Stimulated activated naive CD8-positive, alpha-beta T cell treated with anti-CD3 and anti-CD28 coated beads, Interleukin-15, Interleukin-2, amounts not matched to agents 100 ng/mL and 50 ng/mL, for 24 hours (primary cell): Measurements from ENCODE around the gene ACACA.

Experiments
- H3K27ac Mint-ChIP-seq: one replicate; pipeline ENCODE4 v1.8.0; 2021; ENCODE audit warnings: mild to moderate bottlenecking, mixed read lengths
- H3K27me3 Mint-ChIP-seq: one replicate; pipeline ENCODE4 v1.8.0; 2021; ENCODE audit warnings: mixed read lengths
- H3K36me3 Mint-ChIP-seq: one replicate; pipeline ENCODE4 v1.8.0; 2021; ENCODE audit warnings: low read depth, mixed read lengths
- H3K4me1 Mint-ChIP-seq: one replicate; pipeline ENCODE4 v1.8.0; 2021; ENCODE audit warnings: low read depth, mixed read lengths
- H3K4me3 Mint-ChIP-seq: one replicate; pipeline ENCODE4 v1.8.0; 2021; ENCODE audit warnings: mild to moderate bottlenecking, mixed read lengths
- H3K9me3 Mint-ChIP-seq: one replicate; pipeline ENCODE4 v1.8.0; 2021; ENCODE audit warnings: mixed read lengths

ACACA gene

DNA sequence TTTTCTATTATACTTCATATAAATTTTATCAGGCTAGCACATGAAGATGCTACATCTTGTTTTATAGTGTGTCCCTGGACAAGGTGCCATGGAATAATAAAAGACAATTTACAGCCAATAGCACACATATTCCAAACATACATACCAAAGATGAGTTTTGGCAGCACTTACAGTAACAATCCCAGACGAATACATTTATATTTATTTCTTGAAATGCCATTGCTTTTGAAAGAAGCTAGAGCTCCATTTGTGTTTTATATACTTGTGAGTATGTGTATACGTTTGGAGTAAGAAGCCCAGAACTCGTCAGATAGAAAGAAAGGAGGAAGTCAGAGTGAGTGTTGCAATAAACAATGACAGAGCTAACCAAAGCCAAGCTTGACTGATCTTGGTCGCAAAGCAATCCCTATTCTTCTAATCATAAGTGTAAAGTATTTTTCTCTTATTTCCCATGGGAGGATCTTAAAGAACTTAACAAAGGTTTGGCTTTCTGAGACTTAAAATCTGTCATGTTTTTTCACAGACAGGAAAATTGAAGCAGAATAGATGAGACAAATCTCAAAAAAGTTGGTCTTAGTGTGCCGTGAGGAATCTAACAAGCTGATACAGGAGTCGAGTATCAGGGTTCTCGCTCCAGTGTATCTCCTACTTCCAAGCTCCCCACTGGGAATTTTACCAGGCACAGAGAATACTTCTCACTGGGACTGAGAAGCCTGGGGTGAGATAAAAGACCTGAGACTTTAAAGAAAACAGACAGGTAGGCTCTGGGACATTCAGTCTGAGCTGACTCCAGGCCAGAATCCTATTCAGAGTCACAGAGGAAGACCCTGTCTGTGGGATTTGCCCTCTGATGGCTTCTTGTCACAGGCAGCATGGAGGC is 282.5 kb downstream of the ACACA start:
- Mint-ChIP-seq H3K36me3 (peaks cover 78% of the 10 kb centered on the region), H3K27ac (no peak overlapping the region), H3K4me3 (no peak overlapping the region), H3K4me1 (no peaks in the 10 kb centered on the region), H3K9me3 (no peaks in the 10 kb centered on the region), H3K27me3 (no peaks in the 10 kb centered on the region)

DNA sequence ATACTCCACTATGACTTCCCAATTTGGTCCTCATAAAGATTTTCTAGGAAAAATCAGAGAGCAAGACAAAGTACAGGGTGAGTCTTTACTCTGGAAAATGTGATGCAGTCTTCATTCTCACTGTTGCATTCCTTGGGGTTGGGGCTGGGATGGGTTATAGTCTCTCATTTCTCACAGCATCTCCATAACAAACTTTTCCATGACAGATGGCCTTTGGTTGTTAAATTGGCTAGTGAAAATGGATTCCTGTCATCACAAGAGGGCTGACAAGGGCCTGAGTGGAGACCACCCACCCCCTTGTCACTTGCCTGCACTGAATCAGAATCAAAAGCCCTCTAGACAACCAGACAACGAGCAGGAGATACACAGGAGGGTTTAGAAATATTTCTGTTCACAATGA is 283.2 kb downstream of the ACACA start:
- Mint-ChIP-seq H3K27ac (no peak overlapping the region), H3K36me3 (peaks cover 76% of the 10 kb centered on the region), H3K4me1 (no peaks in the 10 kb centered on the region), H3K27me3 (no peaks in the 10 kb centered on the region), H3K9me3 (no peaks in the 10 kb centered on the region), H3K4me3 (no peak overlapping the region)

DNA sequence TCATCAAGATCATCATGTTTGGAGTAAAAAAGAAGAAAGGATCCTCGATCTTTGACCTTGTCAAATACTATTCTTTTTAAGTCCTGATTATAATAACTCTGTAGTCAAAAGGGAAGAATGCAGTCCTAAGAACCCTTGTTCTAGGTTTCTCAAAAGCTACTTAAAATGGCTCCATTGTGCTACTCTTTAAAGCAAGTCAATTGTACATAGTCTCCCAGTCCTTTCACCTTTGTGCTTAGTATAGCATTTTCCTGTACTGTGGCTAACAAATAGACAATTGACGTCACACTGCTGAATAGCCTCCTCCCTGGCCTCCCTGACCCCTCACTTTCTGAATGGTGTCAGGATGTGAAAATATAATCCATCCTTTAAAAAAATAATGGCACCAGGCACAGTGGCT is 285.0 kb downstream of the ACACA start:
- Mint-ChIP-seq H3K4me3 (no peak overlapping the region), H3K36me3 (peaks cover 74% of the 10 kb centered on the region), H3K27me3 (no peaks in the 10 kb centered on the region), H3K9me3 (no peaks in the 10 kb centered on the region), H3K4me1 (no peaks in the 10 kb centered on the region), H3K27ac (no peak overlapping the region)

DNA sequence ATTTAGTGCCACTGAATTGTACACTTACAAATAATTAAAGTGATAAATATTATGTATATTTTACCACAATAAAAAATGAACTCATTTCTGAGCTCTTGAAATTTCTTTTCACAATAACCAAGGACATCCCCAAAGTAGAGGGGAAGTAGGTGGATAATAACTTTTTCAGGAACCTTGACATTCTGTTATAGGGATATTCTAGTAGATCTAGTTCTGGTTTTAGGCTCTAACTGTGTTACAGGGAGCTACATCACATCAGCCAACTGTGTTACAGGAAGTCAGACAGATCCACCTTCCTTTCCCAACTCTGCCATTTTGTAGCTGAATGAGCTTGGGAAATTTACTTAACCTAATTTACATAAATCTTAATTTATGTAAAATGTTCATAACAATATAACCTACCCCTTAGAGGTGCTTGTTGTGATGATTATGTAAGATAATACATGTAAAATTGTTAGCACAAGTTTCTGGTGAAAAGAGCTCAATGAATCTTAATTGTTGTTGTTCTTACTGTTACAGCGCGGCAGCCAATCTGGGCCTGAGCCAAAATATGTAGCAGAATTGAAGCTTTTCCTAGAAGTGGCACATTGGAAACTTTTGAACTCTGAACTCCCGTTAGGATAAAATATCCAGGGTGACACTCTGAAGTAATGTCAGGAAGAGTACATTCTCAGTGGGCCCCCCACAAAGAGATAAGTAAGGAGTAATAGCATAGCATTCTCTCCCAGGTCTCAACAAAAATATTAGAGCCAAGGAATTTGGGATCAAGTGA is 288.1 kb downstream of the ACACA start:
- Mint-ChIP-seq H3K4me3 (no peak overlapping the region), H3K9me3 (no peaks in the 10 kb centered on the region), H3K4me1 (no peaks in the 10 kb centered on the region), H3K36me3 (peaks cover 64% of the 10 kb centered on the region), H3K27ac (no peak overlapping the region), H3K27me3 (no peaks in the 10 kb centered on the region)

DNA sequence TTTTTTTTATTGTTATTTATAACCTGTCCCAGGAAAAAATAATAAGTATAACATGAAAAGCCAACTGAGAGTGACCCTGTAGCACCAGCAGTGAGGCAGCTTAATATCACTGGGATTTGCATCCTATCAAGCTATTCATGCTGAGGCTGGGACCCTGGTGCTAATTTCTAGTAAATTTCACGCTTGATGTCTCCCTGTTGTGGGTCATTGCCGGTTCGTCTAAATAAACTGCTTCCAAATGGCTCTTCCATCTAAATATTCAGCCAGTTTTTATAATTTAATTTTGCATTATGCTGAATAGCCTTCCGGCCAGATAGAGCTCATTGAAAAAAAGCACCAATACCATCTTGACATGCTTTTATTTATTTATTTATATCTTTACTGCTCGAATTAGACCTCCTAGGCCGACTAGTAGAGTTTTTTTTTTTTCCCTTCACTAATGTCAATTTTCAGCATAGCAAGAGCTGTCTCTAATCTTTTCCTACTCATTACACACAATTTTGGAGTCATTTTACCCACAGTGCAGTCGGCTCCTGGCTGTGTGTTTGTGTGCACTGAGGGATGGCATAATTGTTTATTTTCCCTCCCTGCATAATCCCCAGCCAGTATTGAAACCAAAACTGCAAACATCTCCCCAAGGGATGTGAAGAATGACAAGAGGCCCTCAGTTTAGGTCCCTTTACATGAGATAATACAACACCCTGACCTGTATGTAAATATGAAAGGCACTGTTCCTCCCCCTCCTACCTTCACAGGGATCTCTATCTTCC is 289.1 kb downstream of the ACACA start:
- peaks cover 62% of the 10 kb centered on the region for H3K36me3 Mint-ChIP-seq

DNA sequence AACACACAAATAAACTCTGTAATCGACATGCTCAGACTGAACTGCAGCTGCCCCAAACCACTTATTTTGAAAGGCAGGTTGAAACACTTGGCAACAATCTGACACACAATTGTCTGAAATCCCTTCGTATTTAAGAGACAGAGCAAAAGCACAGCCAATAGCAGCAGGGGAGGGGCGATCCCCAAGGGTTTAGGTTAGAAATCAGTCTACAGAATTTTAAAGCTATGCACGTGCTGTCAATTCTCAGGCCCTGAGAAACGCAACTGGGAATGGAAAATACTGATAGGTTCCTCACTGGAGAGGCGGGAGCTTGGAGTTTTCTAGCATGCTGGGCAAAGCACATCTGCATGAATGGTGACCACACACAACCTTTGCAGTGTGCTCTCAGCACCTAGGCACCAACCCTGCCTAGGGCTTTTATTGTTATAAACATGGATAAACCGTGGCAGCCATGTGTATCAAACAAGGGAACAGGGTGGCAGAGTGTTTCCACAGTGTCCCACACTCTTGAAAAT is 289.9 kb downstream of the ACACA start:
- Mint-ChIP-seq H3K4me1 (no peaks in the 10 kb centered on the region), H3K4me3 (no peak overlapping the region), H3K36me3 (peaks cover 62% of the 10 kb centered on the region), H3K27ac (no peak overlapping the region), H3K27me3 (no peaks in the 10 kb centered on the region), H3K9me3 (no peaks in the 10 kb centered on the region)

More for the DNA sequence above, 289.1 kb downstream of the ACACA start:
- Mint-ChIP-seq H3K27me3 (no peaks in the 10 kb centered on the region), H3K9me3 (no peaks in the 10 kb centered on the region), H3K27ac (no peak overlapping the region), H3K4me3 (no peak overlapping the region), H3K4me1 (no peaks in the 10 kb centered on the region)

DNA sequence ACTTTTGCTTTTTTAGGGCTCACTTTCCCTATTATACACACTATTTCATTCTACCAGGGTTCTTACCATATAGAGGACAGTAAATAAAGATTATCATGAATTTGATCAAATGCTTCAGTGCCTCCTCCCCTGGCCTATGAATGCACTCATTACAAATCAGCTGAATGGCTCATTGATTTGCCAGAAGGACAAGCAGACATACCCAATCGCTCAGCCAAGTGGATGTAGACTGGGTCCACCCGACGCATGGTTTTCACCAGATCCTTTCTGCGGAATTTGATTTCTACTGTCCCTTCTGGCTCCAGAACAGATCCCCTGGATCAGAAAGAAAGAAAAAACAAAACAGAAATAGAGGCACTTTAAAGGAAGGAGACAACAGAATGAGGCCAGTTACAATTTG is 295.3 kb downstream of the ACACA start:
- Mint-ChIP-seq H3K36me3 (peaks cover 59% of the 10 kb centered on the region), H3K4me3 (no peak overlapping the region), H3K9me3 (no peaks in the 10 kb centered on the region), H3K4me1 (no peaks in the 10 kb centered on the region), H3K27ac (no peak overlapping the region), H3K27me3 (no peaks in the 10 kb centered on the region)

DNA sequence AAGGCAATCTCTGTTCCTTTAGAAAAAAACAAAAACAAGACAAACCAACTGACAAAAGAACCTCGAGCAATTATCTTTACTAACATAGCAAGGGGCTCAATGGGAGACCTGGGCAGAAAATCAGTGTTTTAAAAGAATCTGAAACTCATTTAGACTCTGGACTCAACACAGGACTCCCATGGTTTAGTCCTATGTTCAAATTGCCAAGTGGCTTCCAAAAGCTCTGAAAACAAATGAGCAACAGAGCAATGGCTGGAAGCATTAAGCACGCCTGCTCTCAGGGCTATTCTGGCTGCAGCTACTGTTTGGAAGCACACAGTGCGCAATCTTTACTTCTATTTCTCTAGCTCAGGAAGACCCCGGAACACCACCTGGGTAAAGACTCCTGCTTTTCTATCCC is 295.9 kb downstream of the ACACA start:
- Mint-ChIP-seq H3K27ac (no peak overlapping the region), H3K27me3 (no peaks in the 10 kb centered on the region), H3K9me3 (no peaks in the 10 kb centered on the region), H3K36me3 (peaks cover 60% of the 10 kb centered on the region), H3K4me3 (no peak overlapping the region), H3K4me1 (no peaks in the 10 kb centered on the region)

DNA sequence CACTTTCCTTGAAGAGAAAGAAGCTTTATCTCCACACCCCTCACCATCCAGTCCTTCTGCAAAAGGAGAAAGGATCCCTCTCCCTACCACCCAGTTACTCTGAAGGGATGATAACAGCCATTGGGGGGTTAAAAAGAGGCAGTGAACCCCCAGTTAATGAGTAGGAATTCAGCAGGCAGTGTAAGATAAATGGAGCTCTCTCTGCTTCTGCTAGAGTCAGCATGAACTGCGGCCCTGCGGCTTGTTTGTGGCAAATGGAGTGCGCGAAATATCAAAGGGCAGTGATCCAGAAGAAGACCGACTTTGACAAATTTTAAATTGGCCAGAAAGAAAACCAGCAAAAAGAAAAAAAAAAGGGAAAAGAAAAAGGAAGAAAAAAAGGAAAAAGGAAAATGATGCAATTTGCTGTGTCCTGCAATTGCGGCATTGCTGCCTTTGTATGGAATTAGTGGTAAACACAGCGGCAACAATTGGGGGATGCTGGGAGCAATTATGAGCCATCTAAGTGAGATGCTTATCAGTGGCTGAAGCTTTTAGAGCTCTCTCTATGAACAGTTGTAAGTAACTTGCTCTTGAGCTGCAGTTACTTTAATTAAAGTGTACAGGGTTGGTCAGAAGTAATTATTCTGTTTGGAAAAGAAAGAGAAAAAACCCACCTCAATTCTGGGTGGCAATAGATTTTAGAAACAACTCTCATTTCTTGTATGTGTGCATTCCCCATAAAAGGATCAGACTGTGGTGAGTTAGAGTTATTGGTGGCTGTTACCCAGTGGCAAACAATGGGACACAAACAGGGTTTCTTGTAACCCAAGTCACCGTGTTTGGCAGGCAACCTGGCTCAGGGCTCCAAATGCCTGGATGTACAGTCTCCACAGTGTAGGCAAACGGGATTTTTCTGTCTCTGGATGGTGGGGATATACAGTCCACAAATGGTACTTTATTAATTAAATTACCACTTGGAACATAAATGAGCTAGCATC is 296.6 kb downstream of the ACACA start:
- H3K9me3 Mint-ChIP-seq = no peaks in the 10 kb centered on the region
- no peaks in the 10 kb centered on the region for H3K4me1 Mint-ChIP-seq
- no peak overlapping the region for H3K4me3 Mint-ChIP-seq
- no peaks in the 10 kb centered on the region for H3K27me3 Mint-ChIP-seq
- H3K36me3 Mint-ChIP-seq = peaks cover 61% of the 10 kb centered on the region
- H3K27ac Mint-ChIP-seq = no peak overlapping the region

DNA sequence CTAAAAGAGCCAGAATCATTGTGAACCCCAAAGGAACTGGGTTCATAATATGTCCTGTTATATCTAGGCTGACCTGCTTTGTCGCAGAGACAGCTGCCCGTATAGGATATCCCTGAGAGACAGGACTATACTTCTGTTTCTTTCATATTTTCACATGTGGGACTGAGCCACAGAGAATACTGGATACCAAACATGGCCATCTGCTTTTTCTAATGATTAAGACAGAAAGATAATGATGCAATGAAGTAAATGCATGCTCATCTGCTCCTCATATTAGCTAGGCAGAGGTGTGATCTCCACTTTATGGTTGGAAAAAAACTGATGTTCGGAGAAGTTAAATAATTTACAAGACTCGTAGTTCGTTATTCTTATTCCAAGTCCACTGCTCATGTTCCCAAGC is 297.5 kb downstream of the ACACA start:
- H3K27me3 Mint-ChIP-seq = no peaks in the 10 kb centered on the region
- peaks cover 70% of the 10 kb centered on the region for H3K36me3 Mint-ChIP-seq
- H3K4me3 Mint-ChIP-seq = no peak overlapping the region
- no peaks in the 10 kb centered on the region for H3K4me1 Mint-ChIP-seq
- H3K9me3 Mint-ChIP-seq = no peaks in the 10 kb centered on the region
- no peak overlapping the region for H3K27ac Mint-ChIP-seq

DNA sequence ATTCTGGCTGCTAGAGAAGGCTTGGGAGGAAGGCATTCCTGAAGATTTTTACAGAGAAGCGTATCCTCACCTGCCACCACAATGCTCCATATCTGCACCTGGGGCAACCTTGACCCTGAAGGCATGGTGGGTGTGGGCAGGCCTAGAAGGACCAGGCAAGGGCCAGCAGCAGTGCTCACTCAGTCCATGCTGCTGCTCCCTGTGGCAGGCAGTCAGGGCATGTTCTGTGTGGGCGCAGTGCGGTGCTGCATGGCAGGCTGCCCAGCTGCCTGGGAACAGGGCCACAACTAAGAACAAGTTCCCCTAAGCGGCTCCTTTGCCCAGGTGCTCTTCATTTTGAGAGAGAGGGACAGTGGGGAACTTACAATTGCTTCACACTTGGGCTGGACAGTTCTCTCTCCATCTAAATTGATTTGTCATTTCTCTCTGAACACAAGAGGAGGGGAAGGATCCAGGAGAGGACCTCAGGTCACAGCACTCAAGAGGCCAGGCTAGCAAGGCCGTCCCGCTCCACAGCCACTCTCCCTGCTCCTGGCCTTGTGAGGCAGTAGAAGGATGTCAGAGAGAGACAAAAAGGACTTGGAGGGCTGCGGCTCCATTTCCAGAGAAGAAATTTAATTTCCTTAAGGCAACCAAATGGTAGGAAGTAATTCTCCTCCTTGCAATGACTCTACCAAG is 299.1 kb downstream of the ACACA start:
- Mint-ChIP-seq H3K27me3 (no peaks in the 10 kb centered on the region), H3K9me3 (no peaks in the 10 kb centered on the region), H3K36me3 (peaks cover 75% of the 10 kb centered on the region), H3K4me3 (no peak overlapping the region), H3K4me1 (no peaks in the 10 kb centered on the region), H3K27ac (no peak overlapping the region)

DNA sequence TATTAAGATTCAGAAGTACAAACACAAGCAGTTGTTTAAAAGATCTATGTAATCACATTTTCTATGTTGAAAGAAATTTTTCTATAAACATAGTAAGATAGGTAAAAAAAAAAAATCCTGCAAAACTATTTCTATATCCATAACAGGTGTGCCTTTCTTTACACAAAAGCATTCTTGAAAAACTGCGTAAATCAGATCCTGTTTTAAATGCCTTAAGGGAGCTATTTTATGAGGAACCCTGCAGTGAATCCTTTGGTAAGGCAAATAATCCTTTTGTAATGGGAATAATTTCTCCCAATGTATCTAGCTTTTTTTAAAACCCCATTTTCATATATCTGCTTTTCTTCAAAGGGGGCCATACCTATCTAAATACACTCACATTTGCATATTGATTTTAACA is 300.6 kb downstream of the ACACA start:
- Mint-ChIP-seq H3K9me3 (no peaks in the 10 kb centered on the region), H3K4me3 (no peak overlapping the region), H3K4me1 (no peaks in the 10 kb centered on the region), H3K27me3 (no peaks in the 10 kb centered on the region), H3K27ac (no peak overlapping the region), H3K36me3 (peaks cover 70% of the 10 kb centered on the region)

DNA sequence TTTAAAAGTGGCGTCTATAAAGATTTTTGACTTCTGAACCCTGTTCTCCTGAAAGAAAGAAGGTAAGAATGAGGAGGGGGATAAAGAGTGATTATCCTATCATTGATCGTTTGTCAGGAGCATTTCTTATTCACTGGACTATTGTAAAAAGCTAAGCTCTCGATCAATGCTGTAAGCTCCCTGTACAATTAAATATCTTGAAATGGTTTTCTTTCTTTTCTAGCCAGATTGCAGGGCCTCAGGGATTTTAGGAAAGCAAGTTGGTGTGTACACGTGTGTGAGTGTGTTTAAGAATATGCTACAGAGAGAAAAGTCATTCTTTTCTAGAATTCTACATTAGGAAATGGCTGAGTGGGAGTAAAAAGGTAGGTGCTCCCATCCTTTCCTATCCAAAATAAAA is 303.4 kb downstream of the ACACA start:
- Mint-ChIP-seq H3K27me3 (no peaks in the 10 kb centered on the region), H3K36me3 (peaks cover 65% of the 10 kb centered on the region), H3K4me3 (no peak overlapping the region), H3K9me3 (no peaks in the 10 kb centered on the region), H3K27ac (no peak overlapping the region), H3K4me1 (no peaks in the 10 kb centered on the region)
